Adrenal gland (tissue), 12 donors: ENCODE data around the gene RASSF4. TPM values are rescaled to one million over a fixed set of nuclear protein-coding genes. Genes with fewer than 3 reads are reported as not detected.
A peak's percentile ranks its signal among the peaks of the same experiment; 100 is the strongest.

Experiments used
- DNase-seq, 7 donors: peaks; one replicate each; pipeline ENCODE4 v3.0.0-alpha.2; 2019 to 2020
- H3K27ac ChIP-seq, 5 donors: fragments of 200-600 bp; sonication (generic) in 4 of 5; 1 replicate in 3 of 5; 2 replicates in 2 of 5; pipeline versions ENCODE4 v1.5.1 to v1.8.0; 2016 to 2020; ENCODE audit warnings: mild to moderate bottlenecking in 1 of 5
- H3K27me3 ChIP-seq: fragments of 200-600 bp; 2 replicates; pipeline ENCODE4 v1.8.0; 2021
- H3K36me3 ChIP-seq, 2 donors: fragments of 200-600 bp; replicated peaks in 1 of 2; 1 replicate in 1 of 2; 2 replicates in 1 of 2; pipeline versions ENCODE4 v1.5.1 to v1.8.0; 2018 to 2022
- H3K4me1 ChIP-seq, 2 donors: fragments of 200-600 bp; replicated peaks in 1 of 2; 1 replicate in 1 of 2; 2 replicates in 1 of 2; pipeline versions ENCODE4 v1.5.1 to v1.8.0; 2018 to 2021
- H3K4me3 ChIP-seq, 4 donors: fragments of 200-600 bp; sonication (generic) in 3 of 4; one replicate each; pipeline ENCODE4 v1.5.1; 2016 to 2018
- H3K9me3 ChIP-seq, 3 donors: fragments of 200-600 bp; sonication (generic) in 1 of 3; replicated peaks in 1 of 3; 1 replicate in 2 of 3; 2 replicates in 1 of 3; pipeline versions ENCODE4 v1.5.1 to v1.8.0; 2016 to 2021
- POLR2A ChIP-seq, 2 donors: fragments of 450-650 bp; IDR thresholded peaks; one replicate each; pipeline ENCODE4 v1.6.1; 2017; ENCODE audit warnings: antibody characterized with exemption in 2 of 2, mild to moderate bottlenecking in 2 of 2, moderate library complexity in 1 of 2
- WGBS, 4 donors: extraction: QIAGEN DNeasy Blood & Tissue Kit in 2 of 4; methylation state at CpG; one replicate each; pipeline versions ENCODE4 v1.1.5 to v1.1.7; 2013 to 2017; 5-methylcytosine and 5-hydroxymethylcytosine counted together
- intact Hi-C, 2 donors: fragments of 100-400 bp; cut with DNase I; formaldehyde crosslinking; loops; one replicate each; pipeline versions ENCODE4 v1.14.1 to v1.15.0; 2022 to 2023
- polyA plus RNA-seq, 3 donors: library from polyadenylated mRNA; stranded (reverse); fragments of 200-250 nt in 2 of 3; fragments of 350-450 nt in 1 of 3; fragmentation: Illumina TruSeq in 1 of 3; extraction: RNeasy Lipid Tissue Mini Kit (QIAGEN cat#74804) in 1 of 3; gene quantifications; one replicate each; pipeline ENCODE4 v1.2.3, GENCODE V29; 2013 to 2014
- total RNA-seq, 9 donors: library from RNA; depleted of rRNA in 4 of 9; stranded (reverse); fragments of >200 nt in 4 of 9; fragments of 120-200 nt in 1 of 9; fragmentation: NEBNext Ultra II Directional in 1 of 9; extraction: Animal tissue kit (Norgen Biotek cat#: 25700) in 1 of 9; gene quantifications; one replicate each; pipeline versions ENCODE4 v1.1.0 to v1.2.4, GENCODE V29; 2013 to 2023
- TF ChIP-seq, protein P1 (sequence below), 6 experiments: fragments of 450-650 bp in 4 of 6; fragments of 200-600 bp in 2 of 6; sonication (generic) in 1 of 6; IDR thresholded peaks; 1 replicate in 5 of 6; 2 replicates in 1 of 6; pipeline versions ENCODE4 v1.5.1 to v1.8.0; 2016 to 2021; ENCODE audit warnings: antibody characterized with exemption in 6 of 6, mild to moderate bottlenecking in 2 of 6, moderate library complexity in 1 of 6
- donor health status: healthy with polysubstance abuse.
- donor health status: Bipolar disorder and iron deficiency.
- donor health status: DM: yes; HTN: yes; CAD: no.
- donor health status: DM: no; HTN: no; CAD: no.
- donor health status: DM: no; HTN: no; CAD: no.
- donor health status: DM: yes; HTN: yes; CAD: no.

The RASSF4 gene
- total and polyA plus RNA-seq, 12 donors: 5.2 to 47.5 (median 25.0) TPM

DNA sequence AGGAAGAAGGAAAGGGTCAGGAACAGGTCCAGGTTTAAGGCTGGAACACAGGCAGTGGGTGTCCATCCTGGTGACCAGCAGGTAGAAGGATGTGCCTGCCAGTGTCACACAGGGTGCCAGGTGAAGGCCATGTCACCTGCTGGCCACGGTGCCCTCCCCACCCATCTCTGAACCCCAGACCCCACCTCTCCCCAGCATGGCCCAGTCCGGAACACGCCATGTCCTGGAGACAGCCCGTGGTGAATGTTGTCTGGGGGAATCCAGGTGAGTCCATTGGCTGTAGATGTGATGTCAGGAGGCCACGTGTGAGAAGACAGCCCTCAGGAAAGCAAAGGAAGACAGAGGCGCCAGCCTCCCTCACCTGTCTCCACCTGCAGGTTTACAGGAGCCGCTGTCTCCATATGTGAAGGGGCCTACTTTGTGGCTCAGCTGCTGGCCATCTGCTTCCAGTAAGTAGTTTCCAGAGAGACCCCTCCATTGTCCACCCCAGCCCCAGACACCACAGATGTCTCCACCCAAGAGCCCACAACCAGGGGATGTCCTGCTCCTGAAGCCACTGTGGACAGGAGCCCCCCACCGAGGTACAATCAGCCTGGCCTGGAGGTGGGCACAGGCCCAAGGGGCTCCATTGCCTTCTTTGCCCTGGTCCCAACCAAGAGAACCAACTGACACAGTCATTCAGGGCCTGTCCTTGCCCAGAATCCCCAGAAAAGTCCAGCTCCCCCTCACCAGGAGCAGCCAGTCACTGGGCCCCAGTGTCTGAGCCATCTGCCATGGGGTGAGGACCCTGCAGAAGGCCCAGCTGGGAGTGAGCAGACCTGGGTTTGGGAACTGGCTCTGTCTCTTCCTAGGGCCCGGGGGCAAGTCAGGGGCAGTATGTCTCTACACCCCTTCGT, 27.7 kb upstream of the RASSF4 start:
- 84 to 94% (median 88%) methylated on average over 3 to 10 of the region's 10 CpGs for WGBS, 4 donors
- TF ChIP-seq, protein P1, sequence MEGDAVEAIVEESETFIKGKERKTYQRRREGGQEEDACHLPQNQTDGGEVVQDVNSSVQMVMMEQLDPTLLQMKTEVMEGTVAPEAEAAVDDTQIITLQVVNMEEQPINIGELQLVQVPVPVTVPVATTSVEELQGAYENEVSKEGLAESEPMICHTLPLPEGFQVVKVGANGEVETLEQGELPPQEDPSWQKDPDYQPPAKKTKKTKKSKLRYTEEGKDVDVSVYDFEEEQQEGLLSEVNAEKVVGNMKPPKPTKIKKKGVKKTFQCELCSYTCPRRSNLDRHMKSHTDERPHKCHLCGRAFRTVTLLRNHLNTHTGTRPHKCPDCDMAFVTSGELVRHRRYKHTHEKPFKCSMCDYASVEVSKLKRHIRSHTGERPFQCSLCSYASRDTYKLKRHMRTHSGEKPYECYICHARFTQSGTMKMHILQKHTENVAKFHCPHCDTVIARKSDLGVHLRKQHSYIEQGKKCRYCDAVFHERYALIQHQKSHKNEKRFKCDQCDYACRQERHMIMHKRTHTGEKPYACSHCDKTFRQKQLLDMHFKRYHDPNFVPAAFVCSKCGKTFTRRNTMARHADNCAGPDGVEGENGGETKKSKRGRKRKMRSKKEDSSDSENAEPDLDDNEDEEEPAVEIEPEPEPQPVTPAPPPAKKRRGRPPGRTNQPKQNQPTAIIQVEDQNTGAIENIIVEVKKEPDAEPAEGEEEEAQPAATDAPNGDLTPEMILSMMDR (IDR thresholded peaks at IDR 0.05): no peak
- no peak for TF ChIP-seq POLR2A (IDR thresholded peaks at IDR 0.05)
- no peak overlapping the region for H3K4me3 ChIP-seq
- DNase-seq: peak in 3 of 7 donors; percentile 9 to 51 (median 18)
- no peaks in the 10 kb centered on the region for H3K9me3 ChIP-seq
- H3K4me1 ChIP-seq: peaks cover 5 to 30% of the 10 kb centered on the region in 2 donors
- H3K27me3 ChIP-seq: no peaks in the 10 kb centered on the region
- H3K36me3 ChIP-seq: no peaks in the 10 kb centered on the region
- intact Hi-C loops: loop anchor here in 1 of 2 donors (5.0 kb wide), 1 partner anchor 40 kb away; no protein-coding TSS in a partner anchor
- H3K27ac ChIP-seq: no peak overlapping the region

DNA sequence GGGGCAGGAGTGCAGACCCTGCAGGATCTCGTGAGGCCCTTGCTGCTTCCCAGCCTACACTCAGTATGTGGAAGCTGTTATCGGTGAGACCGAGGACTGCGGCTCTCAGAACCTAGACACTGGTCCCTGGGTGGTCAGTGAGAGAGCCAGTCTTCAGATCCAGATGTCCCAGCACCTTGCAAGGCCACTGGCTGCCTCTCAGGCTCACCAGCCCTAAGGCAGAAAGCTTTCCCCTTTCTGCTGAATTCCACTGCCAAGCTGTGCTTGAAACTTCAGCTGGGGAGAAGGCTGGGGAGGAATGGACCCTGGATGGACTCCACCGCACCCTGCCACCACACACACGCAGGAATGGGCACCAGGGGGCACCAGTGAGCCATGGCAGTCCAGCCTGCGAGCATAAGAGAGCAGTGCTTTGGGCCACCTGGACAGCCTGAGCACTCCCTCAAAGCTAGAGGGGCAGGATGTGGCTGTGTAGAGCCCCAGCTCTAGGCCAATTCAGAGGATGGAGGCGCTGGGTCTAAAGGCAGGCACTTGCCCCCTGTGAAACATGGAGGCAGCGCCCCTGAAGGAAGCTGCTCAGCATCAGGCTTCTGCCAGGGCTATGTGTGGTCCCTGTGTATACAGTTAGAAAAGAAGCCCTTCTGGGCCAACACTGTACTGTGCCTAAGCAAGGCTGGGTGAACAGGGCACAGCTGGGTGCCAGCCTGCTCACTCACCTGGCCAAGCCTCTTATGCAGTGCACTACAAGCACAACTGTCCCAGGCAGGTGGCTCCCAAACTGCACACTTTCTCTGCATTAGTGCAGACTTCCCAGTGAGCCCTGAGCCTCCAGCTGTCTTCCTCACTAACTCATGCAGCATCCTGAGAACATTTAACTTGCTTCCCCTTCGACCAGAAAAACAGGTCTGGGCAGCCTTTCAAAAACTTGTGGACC, 26.8 kb upstream of the RASSF4 start:
- Histone ChIP-seq H3K4me1 (peaks cover under 1 to 24% of the 10 kb centered on the region in 2 donors), H3K9me3 (no peaks in the 10 kb centered on the region), H3K27ac (no peak overlapping the region), H3K36me3 (no peaks in the 10 kb centered on the region), H3K27me3 (no peaks in the 10 kb centered on the region), H3K4me3 (no peak overlapping the region)
- TF ChIP-seq POLR2A (IDR thresholded peaks at IDR 0.05): no peak
- TF ChIP-seq, protein P1 (IDR thresholded peaks at IDR 0.05): peak; percentile 94 to 98 (median 95)
- intact Hi-C loops: loop anchor here in 1 of 2 donors (5.0 kb wide), 1 partner anchor 40 kb away; no protein-coding TSS in a partner anchor
- DNase-seq: peak; percentile 84 to 96 (median 92)
- 45 to 80% (median 62%) methylated on average over 4 to 10 of the region's 10 CpGs for WGBS, 4 donors

DNA sequence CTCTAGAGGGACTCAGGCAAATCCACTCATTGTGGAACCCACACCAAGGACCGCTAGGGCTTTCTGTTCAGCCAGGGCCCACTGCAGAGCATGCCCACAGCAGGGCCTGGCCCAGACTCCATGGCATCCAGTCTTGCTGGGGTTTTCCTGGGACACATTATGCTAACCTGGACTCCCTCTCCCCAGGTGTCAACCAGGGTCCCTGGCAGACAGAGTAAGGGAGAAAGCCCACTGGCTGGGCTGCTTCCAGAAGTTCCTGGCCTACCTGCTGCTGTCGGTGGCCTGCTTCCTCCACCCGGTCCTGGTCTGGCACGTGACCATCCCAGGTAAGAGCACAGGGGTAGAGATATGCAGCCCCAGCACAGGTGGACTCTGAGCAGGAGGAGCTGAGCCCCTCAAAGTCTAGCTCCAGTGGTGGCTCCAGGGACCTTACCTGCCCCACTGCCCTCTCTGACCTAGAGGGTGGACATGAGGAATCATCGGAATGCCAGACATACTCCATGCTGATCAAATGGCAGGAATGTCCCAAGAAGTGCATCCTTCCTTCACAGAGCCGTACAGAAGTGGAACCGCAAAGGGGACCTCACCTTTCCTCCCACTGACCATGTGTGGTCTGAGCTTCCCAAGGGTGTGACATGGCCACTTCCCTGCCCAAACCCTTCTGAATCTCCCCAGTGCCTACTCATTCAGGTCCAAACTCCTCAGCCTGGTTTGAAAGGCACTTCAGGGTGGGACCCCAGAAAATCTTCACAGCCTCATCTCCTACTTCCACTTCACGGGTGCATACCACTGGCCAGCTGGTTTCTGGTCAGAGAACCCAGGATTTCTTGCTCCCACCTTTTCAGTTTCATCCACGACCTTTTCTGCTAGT, 25.9 kb upstream of the RASSF4 start:
- WGBS, 4 donors: 77 to 82% (median 80%) methylated on average over 3 to 9 of the region's 9 CpGs
- peak in 2 of 7 donors; percentile 16 to 18 for DNase-seq
- no peak for TF ChIP-seq POLR2A (IDR thresholded peaks at IDR 0.05)
- TF ChIP-seq, protein P1 (IDR thresholded peaks at IDR 0.05): no peak
- Histone ChIP-seq H3K4me3 (no peak overlapping the region), H3K4me1 (peaks cover 0 to 24% of the 10 kb centered on the region in 2 donors), H3K27ac (no peak overlapping the region), H3K27me3 (no peaks in the 10 kb centered on the region), H3K36me3 (no peaks in the 10 kb centered on the region), H3K9me3 (no peaks in the 10 kb centered on the region)
- intact Hi-C loops: loop anchor here (2.0 to 5.0 kb wide), 2 partner anchors 39 to 41 kb away; no protein-coding TSS in a partner anchor
